GM12878 (cell line): ENCODE measurements around the gene ERMN. TPM values are rescaled to one million over a fixed set of nuclear protein-coding genes. Genes with fewer than 3 reads are reported as not detected.

Experiments
- ATAC-seq: fragments of 200-7000 bp; cut with Tn5 transposase; 3 replicates; pipeline ENCODE4 v1.9.1; 2020; ENCODE audit warnings: mild to moderate bottlenecking, moderate library complexity
- BruUV-seq: library from RNA; stranded (reverse); fragments of 400-500 nt; replicated peaks from 2 replicates; lab custom pipeline; 2021; lab: Mats Ljungman, UMichigan
- CTCF ChIA-PET: fragments of 300-600 bp; sonication (Branson Sonifier 250); formaldehyde crosslinking; extraction: SDS; loops from one replicate; lab custom pipeline; 2021; ENCODE audit warnings: inconsistent platforms; lab: Yijun Ruan, JAX
- POLR2A ChIA-PET: fragments of 350-600 bp; formaldehyde crosslinking; extraction: SDS; loops from one replicate; lab custom pipeline; 2021; ENCODE audit warnings: inconsistent platforms; lab: Charles Lee
- RAD21 ChIA-PET: fragments of 300-600 bp; sonication (Branson Sonifier 250); formaldehyde crosslinking; loops from one replicate; lab custom pipeline; 2023; ENCODE audit warnings: antibody characterized with exemption; ENCODE audit not compliant: unreplicated experiment; lab: Charles Lee
- SMC1A ChIA-PET: fragments of 300-600 bp; sonication (Branson Sonifier 250); formaldehyde crosslinking; loops from one replicate; lab custom pipeline; 2023; ENCODE audit not compliant: unreplicated experiment, uncharacterized antibody; lab: Charles Lee
- DNase-seq: peaks from one replicate; pipeline ENCODE4 v3.0.0-alpha.2; 2011; ENCODE audit warnings: low read depth, low spot score
- FAIRE-seq: peaks from 3 replicates; lab custom pipeline; 2011; peaks lifted over from hg19 to GRCh38; lab: Jason Lieb, UNC
- H2AFZ ChIP-seq: 2 replicates; pipeline ENCODE4 v1.6.0; 2011; ENCODE audit warnings: low read depth, low read length, control low read depth; ENCODE audit not compliant: control insufficient read depth
- H3K27ac ChIP-seq: 2 replicates; pipeline ENCODE4 v1.5.1; 2011; ENCODE audit warnings: control low read depth; ENCODE audit not compliant: control insufficient read depth, insufficient read depth
- H3K27me3 ChIP-seq, 2 experiments: replicated peaks in 1 of 2; 2 replicates each; pipeline versions ENCODE4 v1.6.0 to v1.6.1; 2011; ENCODE audit warnings: low read length in 1 of 2; ENCODE audit not compliant: control insufficient read depth in 2 of 2, insufficient read depth in 2 of 2
- H3K36me3 ChIP-seq, 2 experiments: 2 replicates each; pipeline ENCODE4 v1.5.1; 2011; ENCODE audit warnings: low read length in 1 of 2; ENCODE audit not compliant: control insufficient read depth in 2 of 2, insufficient read depth in 2 of 2
- H3K4me1 ChIP-seq: 2 replicates; pipeline ENCODE4 v1.6.1; 2011; ENCODE audit warnings: mild to moderate bottlenecking, low read length, moderate library complexity, mixed read lengths; ENCODE audit not compliant: control insufficient read depth, insufficient read depth
- H3K4me2 ChIP-seq: 2 replicates; pipeline ENCODE4 v1.6.0; 2011; ENCODE audit warnings: control low read depth; ENCODE audit not compliant: control insufficient read depth, insufficient read depth
- H3K4me3 ChIP-seq: fragments of 200-600 bp; sonication (generic); 2 replicates; pipeline ENCODE4 v1.5.1; 2016
- H3K79me2 ChIP-seq: 2 replicates; pipeline ENCODE4 v1.6.0; 2011; ENCODE audit warnings: low read length; ENCODE audit not compliant: control insufficient read depth, insufficient read depth
- H3K9ac ChIP-seq: 2 replicates; pipeline ENCODE4 v1.8.0; 2011; ENCODE audit warnings: low read length, control low read depth, mixed read lengths; ENCODE audit not compliant: control insufficient read depth, insufficient read depth
- H3K9me3 ChIP-seq: replicated peaks from 3 replicates; pipeline ENCODE4 v1.5.1; 2011; ENCODE audit warnings: mild to moderate bottlenecking, low read length; ENCODE audit not compliant: control insufficient read depth, insufficient read depth
- H4K20me1 ChIP-seq: 2 replicates; pipeline ENCODE4 v1.6.0; 2011; ENCODE audit not compliant: control insufficient read depth, insufficient read depth
- ATF7 ChIP-seq: fragments of 450-650 bp; IDR thresholded peaks from 2 replicates; pipeline ENCODE4 v1.6.1; 2016; ENCODE audit warnings: low read depth, mild to moderate bottlenecking
- BHLHE40 ChIP-seq, 2 experiments: fragments of 450-650 bp in 1 of 2; IDR thresholded peaks; 2 replicates each; pipeline ENCODE4 v1.6.1; 2011 to 2017; ENCODE audit warnings: low read depth in 2 of 2, borderline replicate concordance in 1 of 2, improper control_type of control experiment in 1 of 2, low read length in 1 of 2, mild to moderate bottlenecking in 1 of 2
- CREM ChIP-seq: IDR thresholded peaks from 2 replicates; pipeline ENCODE4 v1.6.1; 2014; ENCODE audit warnings: antibody characterized with exemption, low read depth
- DPF2 ChIP-seq: fragments of 450-650 bp; IDR thresholded peaks from 2 replicates; pipeline ENCODE4 v1.6.1; 2017; ENCODE audit warnings: mild to moderate bottlenecking
- ESRRA ChIP-seq: IDR thresholded peaks from 2 replicates; pipeline ENCODE4 v1.6.1; 2012; ENCODE audit warnings: mild to moderate bottlenecking, low read length, improper control_type of control experiment
- HDAC6 ChIP-seq: fragments of 200-600 bp; sonication (generic); IDR thresholded peaks from one replicate; pipeline ENCODE4 v1.8.0; 2017; ENCODE audit warnings: antibody characterized with exemption; ENCODE audit not compliant: unreplicated experiment
- MEF2A ChIP-seq: IDR thresholded peaks from 2 replicates; pipeline ENCODE4 v1.6.1; 2011; ENCODE audit warnings: low read depth, mild to moderate bottlenecking, low read length, moderate library complexity; ENCODE audit not compliant: insufficient read depth
- NFXL1 ChIP-seq: fragments of 450-650 bp; IDR thresholded peaks from 2 replicates; pipeline ENCODE4 v1.6.1; 2017; ENCODE audit warnings: antibody characterized with exemption, mild to moderate bottlenecking, borderline replicate concordance
- POU2F2 ChIP-seq: IDR thresholded peaks from 3 replicates; pipeline ENCODE4 v1.6.1; 2011; ENCODE audit warnings: low read depth, mild to moderate bottlenecking, low read length, borderline replicate concordance
- RAD21 ChIP-seq: IDR thresholded peaks from 2 replicates; pipeline ENCODE4 v1.6.1; 2011; ENCODE audit warnings: mild to moderate bottlenecking, low read depth, low read length, moderate library complexity; ENCODE audit not compliant: insufficient read depth
- RUNX3 ChIP-seq: IDR thresholded peaks from 2 replicates; pipeline ENCODE4 v1.6.1; 2012; ENCODE audit warnings: low read length, inconsistent platforms
- SMARCA5 ChIP-seq: fragments of 450-650 bp; IDR thresholded peaks from 2 replicates; pipeline ENCODE4 v1.6.1; 2017; ENCODE audit warnings: mild to moderate bottlenecking
- SMC3 ChIP-seq: IDR thresholded peaks from 2 replicates; pipeline ENCODE4 v1.6.1; 2011; ENCODE audit warnings: low read length, improper control_type of control experiment, borderline replicate concordance
- SPI1 ChIP-seq: IDR thresholded peaks from 2 replicates; pipeline ENCODE4 v1.6.1; 2011; ENCODE audit warnings: low read depth, mild to moderate bottlenecking, low read length, moderate library complexity, borderline replicate concordance; ENCODE audit not compliant: insufficient read depth
- TCF12 ChIP-seq: IDR thresholded peaks from 2 replicates; pipeline ENCODE4 v1.6.1; 2011; ENCODE audit warnings: low read depth, mild to moderate bottlenecking, low read length
- YY1 ChIP-seq: IDR thresholded peaks from 2 replicates; pipeline ENCODE4 v1.6.1; 2011; ENCODE audit warnings: low read depth, mild to moderate bottlenecking, low read length
- ZNF687 ChIP-seq: fragments of 450-650 bp; IDR thresholded peaks from 2 replicates; pipeline ENCODE4 v1.6.1; 2017; ENCODE audit warnings: mild to moderate bottlenecking, moderate library complexity
- WGBS: methylation state at CpG from one replicate; pipeline ENCODE4 v1.1.6; 2016; ENCODE audit warnings: low lambda C conversion rate; ENCODE audit not compliant: insufficient replicate concordance, insufficient coverage; ENCODE audit errors: missing lambda C conversion rate; 5-methylcytosine and 5-hydroxymethylcytosine counted together
- in situ Hi-C: fragments of 300-500 bp; cut with MboI; formaldehyde crosslinking; loops from 9 replicates; pipeline ENCODE4 v1.14.3; 2018; ENCODE audit warnings: mixed read lengths
- intact Hi-C: fragments of 100-400 bp; cut with micrococcal nuclease; formaldehyde crosslinking; loops from one replicate; pipeline ENCODE4 v1.14.2; 2022; ENCODE audit not compliant: unreplicated experiment
- polyA plus RNA-seq, 11 experiments: library from polyadenylated mRNA; depleted of rRNA in 4 of 11; unstranded in 6 of 11; stranded (reverse) in 5 of 11; fragments of >200 nt; fragmentation: Nextera tagmentation in 4 of 11; fragmentation: Illumina TruSeq in 1 of 11; extraction: Ambion mirVana in 4 of 11; extraction: Trizol in 1 of 11; gene quantifications; 1 replicate in 1 of 11; 2 replicates in 10 of 11; pipeline versions ENCODE4 v1.2.1 to v1.2.3, GENCODE V29; 2011 to 2016; ENCODE audit warnings: inconsistent platforms in 2 of 11, missing spikeins in 2 of 11, low read depth in 1 of 11
- total RNA-seq, 4 experiments: library from RNA; depleted of rRNA in 3 of 4; stranded (reverse); fragments of >200 nt in 3 of 4; fragmentation: Illumina TruSeq in 1 of 4; extraction: Trizol in 1 of 4; gene quantifications; 2 replicates each; pipeline versions ENCODE4 v1.2.1 to v1.2.3, GENCODE V29; 2013 to 2021

The ERMN gene
- total and polyA plus RNA-seq, 10 of the 15 experiments (the other 5 are each of a cell fraction or from before 2014, with no cell fraction given), result 0.26 to 5.3 (median 1.5) TPM

- no TSS peak for BruUV-seq
- Histone ChIP-seq H3K27ac (no peak overlapping the region), H3K4me3 (no peak overlapping the region), H3K27me3 (no peaks in the 10 kb centered on the region), H3K9me3 (no peaks in the 10 kb centered on the region), H3K79me2 (no peaks in the 10 kb centered on the region), H3K4me1 (no peaks in the 10 kb centered on the region), H4K20me1 (no peaks in the 10 kb centered on the region), H3K4me2 (0 out of 2 replicates have a peak overlapping the region, but pooled peaks have one; percentile 17), H3K36me3 (no peaks in the 10 kb centered on the region), H2AFZ (peak overlapping the region; percentile 46), H3K9ac (no peak overlapping the region)
- RAD21 ChIA-PET, result interaction anchor here (0.7 to 8.7 kb wide), 42 partner anchors 9 to 682 kb away, joined by 3 to 126 read pairs (median 6); partner anchors contain the start of gene CYTIP
- DNase-seq (peak; percentile 68), FAIRE-seq (peak; percentile 89), ATAC-seq (peak; percentile 99)
- in situ Hi-C loops, result loop anchor here (5.0 kb wide), 2 partner anchors 84 to 164 kb away; no protein-coding TSS in a partner anchor
- intact Hi-C loops, result loop anchor here (1.0 to 5.0 kb wide), 6 partner anchors 26 to 163 kb away; no protein-coding TSS in a partner anchor
- POLR2A ChIA-PET, result interaction anchor here (0.5 to 1.4 kb wide), 7 partner anchors 36 to 144 kb away, joined by 3 to 7 read pairs (median 4); no protein-coding TSS in a partner anchor
- CTCF ChIA-PET, result interaction anchor here (0.6 to 13.5 kb wide), 51 partner anchors 8 to 423 kb away, joined by 3 to 226 read pairs (median 5); partner anchors contain the start of gene CYTIP
- WGBS, result 11% methylated on average over 11 of the region's 11 CpGs
- SMC1A ChIA-PET, result interaction anchor here (0.5 to 12.6 kb wide), 58 partner anchors 8 to 696 kb away, joined by 3 to 165 read pairs (median 6); partner anchors contain the start of gene CYTIP
- no peak for TF ChIP-seq HDAC6
- TF ChIP-seq SPI1, result no peak
- TF ChIP-seq ZNF687, result no peak
- TF ChIP-seq YY1, result peak; percentile 75
- TF ChIP-seq DPF2, result 0 out of 2 replicates have a peak, but pooled peaks have one; percentile 17
- TF ChIP-seq MEF2A, result 0 out of 2 replicates have a peak, but pooled peaks have one; percentile 52
- peak; percentile 65; the same call in 1 of the 2 replicates for TF ChIP-seq TCF12
- peak; percentile 96 for TF ChIP-seq SMC3
- TF ChIP-seq ESRRA, result no peak
- TF ChIP-seq RUNX3, result peak; percentile 32; the same call in 1 of the 2 replicates
- TF ChIP-seq POU2F2, result peak; percentile 13; the same call in 1 of the 3 replicates
- TF ChIP-seq CREM, result no peak
- no peak for TF ChIP-seq ATF7
- TF ChIP-seq RAD21, result peak; percentile 88
- TF ChIP-seq NFXL1, result no peak
- 0 out of 4 replicates have a peak, but pooled peaks of 1 of the 2 experiments have one; percentile 32 for TF ChIP-seq BHLHE40 (IDR thresholded peaks at IDR 0.05; ENCODE audit: borderline replicate concordance in 1 of 2, low read depth in 2 of 2, low read length in 1 of 2)
- peak; percentile 76; the same call in 1 of the 2 replicates for TF ChIP-seq SMARCA5
Observed at GRCh38 chr2:157327621-157328500, 2.2 kb upstream of the ERMN start.
